Stimulated activated CD4-positive, alpha-beta T cell treated with anti-CD3 and anti-CD28 coated beads, Interleukin-2, amount 100 ng/mL, for 48 hours (primary cell): Measurements from ENCODE around the gene MEAF6.
A peak's percentile ranks its signal among the peaks of the same experiment; 100 is the strongest.
"Not testable (repeated sequence)": the region's sequence is repeated elsewhere in the genome, so short reads cannot be mapped to it uniquely, and the experiment has no call there.

Source experiments
- DNase-seq, 2 donors: peaks; one replicate each; pipeline ENCODE4 v3.0.0-alpha.2; 2020

MEAF6 gene

GRCh38 chr1:37529888-37530287 is 15.3 kb upstream of the MEAF6 start:
- DNase-seq, result not testable (repeated sequence)

- DNase-seq, result no peak
These were observed 5.0 kb upstream of the MEAF6 start for GRCh38 chr1:37519613-37520012.

GRCh38 chr1:37518929-37519328 is 4.4 kb upstream of the MEAF6 start:
- DNase-seq, result peak; percentile 11 to 14

GRCh38 chr1:37518241-37518640 is 3.7 kb upstream of the MEAF6 start:
- not testable (repeated sequence) for DNase-seq

- DNase-seq, result no peak
These were observed 3.0 kb upstream of the MEAF6 start for GRCh38 chr1:37517569-37517968.

GRCh38 chr1:37515185-37516034 is 844 bp upstream of the MEAF6 start:
- no peak for DNase-seq

GRCh38 chr1:37513795-37514349 is 694 bp downstream of the MEAF6 start:
- peak; percentile 48 to 52 for DNase-seq

GRCh38 chr1:37509181-37509580 is 5.4 kb downstream of the MEAF6 start:
- DNase-seq, result no peak

- DNase-seq, result no peak
These were observed 7.8 kb downstream of the MEAF6 start for GRCh38 chr1:37506740-37507139.

GRCh38 chr1:37502791-37503190 is 11.8 kb downstream of the MEAF6 start:
- DNase-seq, result not testable (repeated sequence)

GRCh38 chr1:37502104-37502503 is 12.5 kb downstream of the MEAF6 start:
- DNase-seq, result no peak

- no peak for DNase-seq
These were observed 12.9 kb downstream of the MEAF6 start for GRCh38 chr1:37501661-37502060.

GRCh38 chr1:37498872-37499617 is 15.5 kb downstream of the MEAF6 start:
- DNase-seq, result no peak

- no peak for DNase-seq
These were observed 16.7 kb downstream of the MEAF6 start for GRCh38 chr1:37497832-37498231.

- DNase-seq, result no peak
These were observed 18.7 kb downstream of the MEAF6 start for GRCh38 chr1:37495875-37496274.

- DNase-seq, result no peak
These were observed 21.0 kb downstream of the MEAF6 start for GRCh38 chr1:37493336-37494098.

GRCh38 chr1:37487619-37487984 is 27.0 kb downstream of the MEAF6 start:
- DNase-seq, result no peak

GRCh38 chr1:37486680-37487618 is 27.6 kb downstream of the MEAF6 start:
- peak; percentile 77 to 81 for DNase-seq

GRCh38 chr1:37485902-37486679 is 28.5 kb downstream of the MEAF6 start:
- DNase-seq, result no peak

GRCh38 chr1:37484325-37485051 is 30.1 kb downstream of the MEAF6 start:
- no peak for DNase-seq
